GM18873 (cell line): ENCODE results near the gene ATP1B1.

Experiments
- ATAC-seq: cut with Tn5 transposase; IDR thresholded peaks from one replicate; pipeline ENCODE4 v1.9.1; 2021; ENCODE audit warnings: mild to moderate bottlenecking, moderate library complexity, moderate number of reproducible peaks; ENCODE audit not compliant: unreplicated experiment, low FRiP score

Gene ATP1B1

DNA sequence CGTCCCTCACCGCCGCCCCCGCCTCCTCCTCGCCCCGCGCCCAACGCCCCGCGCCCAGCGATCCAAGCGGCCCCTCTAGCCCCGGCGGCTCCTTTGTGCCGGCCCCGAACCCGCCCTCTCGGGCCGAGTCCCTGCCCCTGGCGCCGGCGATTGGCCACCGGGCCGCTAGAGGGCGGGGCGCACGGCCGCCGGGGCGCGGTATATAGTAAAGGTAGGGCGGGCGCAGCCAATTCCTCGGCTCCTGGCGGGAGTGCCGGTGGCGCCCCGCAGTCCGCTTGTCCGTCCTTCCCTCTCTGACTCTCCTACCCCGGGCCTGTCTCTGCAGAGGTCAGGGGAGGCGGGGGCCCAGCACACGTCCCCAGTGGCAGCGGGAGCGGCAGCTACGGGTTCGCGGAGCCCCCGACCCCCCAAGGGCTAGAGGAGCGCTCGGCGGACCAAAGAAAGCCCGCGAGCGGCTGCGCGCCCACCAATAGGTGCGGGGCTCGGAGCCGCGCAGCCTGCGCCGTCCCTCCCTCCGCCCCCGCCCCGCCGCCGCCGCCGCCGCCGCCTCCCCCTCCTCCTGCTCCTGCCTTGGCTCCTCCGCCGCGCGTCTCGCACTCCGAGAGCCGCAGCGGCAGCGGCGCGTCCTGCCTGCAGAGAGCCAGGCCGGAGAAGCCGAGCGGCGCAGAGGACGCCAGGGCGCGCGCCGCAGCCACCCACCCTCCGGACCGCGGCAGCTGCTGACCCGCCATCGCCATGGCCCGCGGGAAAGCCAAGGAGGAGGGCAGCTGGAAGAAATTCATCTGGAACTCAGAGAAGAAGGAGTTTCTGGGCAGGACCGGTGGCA lies at the start of gene ATP1B1:
TSS of gene ATP1B1 (plus strand) at position 596 of the 826 bp plus-strand sequence. CDS start at position 736, 140 bp downstream.
- ATAC-seq = peak; percentile 83

DNA sequence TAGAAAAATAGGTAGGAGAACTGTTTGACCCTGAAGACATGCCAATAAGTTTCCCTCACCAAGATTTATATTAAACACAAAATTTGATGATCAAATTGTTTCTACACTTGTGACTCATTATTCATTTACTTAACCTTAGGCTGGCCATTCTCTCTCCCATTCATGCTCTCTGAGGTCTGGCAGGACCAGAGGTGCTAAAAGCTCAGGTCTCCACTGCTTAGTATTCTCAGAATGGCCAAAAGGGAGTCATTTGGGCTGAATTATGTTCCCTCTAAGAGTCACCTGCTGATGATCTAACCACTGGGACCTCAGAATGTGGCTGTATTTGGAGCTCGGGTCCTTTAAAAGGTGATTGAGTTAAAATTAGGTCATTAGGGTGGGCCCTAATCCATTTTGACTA lies 47.1 kb upstream of the ATP1B1 start:
- ATAC-seq = no peak

DNA sequence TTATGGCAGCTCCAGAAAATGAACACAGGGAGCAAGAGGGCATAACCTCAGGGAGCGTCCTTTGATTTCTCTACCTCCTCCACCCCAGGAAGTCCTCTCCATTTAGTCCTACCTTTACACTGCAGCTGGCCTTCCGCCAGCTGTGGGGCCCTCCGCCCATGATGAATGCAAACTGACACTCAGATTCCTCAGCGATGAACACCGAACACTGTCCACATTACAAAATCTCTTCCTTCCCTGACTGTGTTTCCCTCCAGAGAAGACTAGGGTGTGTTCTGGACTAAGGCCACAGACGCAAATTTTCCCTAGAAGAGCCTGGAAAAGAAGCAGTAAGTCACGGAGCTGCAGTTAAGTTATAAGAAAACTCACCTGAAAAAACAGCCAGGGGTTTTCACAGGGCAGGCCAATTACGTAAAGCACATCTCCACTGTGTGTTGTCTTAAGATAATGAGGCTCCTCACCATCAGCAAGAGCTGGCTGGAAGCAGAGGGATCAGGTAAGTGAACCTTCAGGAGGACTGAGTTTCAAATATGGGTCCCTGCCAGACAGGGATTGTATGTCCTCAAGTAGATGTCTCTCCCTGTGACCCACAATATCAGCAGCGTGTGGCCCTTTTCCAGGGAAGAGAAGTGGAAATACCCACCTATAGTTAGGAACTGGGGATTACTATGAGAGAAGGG lies 46.3 kb upstream of the ATP1B1 start:
- no peak for ATAC-seq

DNA sequence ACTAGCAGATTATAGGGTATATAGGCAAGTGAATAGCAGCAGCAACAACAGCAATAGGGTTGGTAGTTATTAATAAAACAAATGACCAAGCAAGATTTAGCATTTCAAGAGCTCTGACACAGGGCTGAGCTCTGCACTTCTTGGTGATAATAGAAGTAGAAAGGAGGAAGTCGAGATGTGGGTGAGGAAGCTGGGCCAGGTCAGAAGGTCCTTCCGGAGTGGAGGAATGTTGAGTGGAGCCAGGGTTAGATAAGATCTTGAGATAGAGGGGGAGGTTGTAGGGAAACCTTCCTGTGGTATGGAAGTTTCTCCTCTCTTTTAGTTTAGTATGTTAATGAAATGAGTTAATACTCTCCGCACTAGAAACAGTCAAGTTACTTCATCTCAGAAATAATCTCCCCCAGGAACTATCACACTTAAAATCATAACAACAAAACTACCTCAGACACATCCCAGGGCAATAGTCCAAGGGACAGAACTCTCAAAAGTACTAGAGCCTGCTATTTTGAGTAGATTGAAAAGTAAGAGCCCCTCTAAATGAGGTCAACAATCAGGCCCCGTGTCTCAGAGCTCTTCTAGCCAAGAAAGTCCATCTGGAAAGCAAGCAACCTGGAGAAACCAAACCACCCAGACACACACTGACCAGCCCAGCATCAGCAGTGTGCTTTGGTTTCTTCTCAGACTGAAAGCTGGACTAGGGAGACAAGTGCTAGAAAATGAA lies 45.4 kb upstream of the ATP1B1 start:
- ATAC-seq = no peak

DNA sequence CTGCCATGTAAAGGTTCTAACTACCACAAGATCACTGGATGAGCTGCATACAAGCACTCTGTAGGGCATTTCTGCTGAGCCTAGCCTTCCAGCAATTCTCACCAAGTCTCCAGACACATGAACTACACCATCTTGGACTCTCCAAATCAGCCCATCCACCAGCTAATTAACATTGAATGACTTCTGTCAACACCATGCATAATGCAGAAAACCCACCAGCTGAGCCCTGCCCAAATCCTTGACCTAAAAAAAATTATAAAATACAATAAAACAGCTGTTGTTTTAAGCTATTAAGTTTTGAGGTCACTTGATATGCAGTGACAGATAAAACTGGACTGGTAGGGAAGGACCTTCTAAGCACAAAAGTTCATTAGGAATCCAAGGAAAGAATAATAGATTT lies 44.3 kb upstream of the ATP1B1 start:
- no peak for ATAC-seq

DNA sequence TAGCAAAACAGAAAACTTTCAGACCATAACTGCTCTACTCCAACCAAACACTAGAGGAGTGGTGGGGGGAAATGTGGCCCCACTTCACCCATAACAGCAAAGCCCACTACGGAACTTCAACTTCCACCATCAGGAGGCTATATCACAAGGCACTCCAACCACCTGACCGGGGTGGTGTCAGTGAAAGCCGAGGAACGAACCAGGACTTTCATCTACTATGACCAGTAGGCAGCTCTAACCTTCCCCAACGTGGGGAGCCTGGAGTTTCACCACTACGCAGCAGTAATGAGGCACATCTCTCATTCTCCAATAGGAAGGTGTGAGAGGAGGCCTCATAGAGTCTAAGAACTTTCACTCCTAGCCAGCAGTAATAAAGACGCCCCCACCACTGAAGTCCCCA lies 42.4 kb upstream of the ATP1B1 start:
- no peak for ATAC-seq

DNA sequence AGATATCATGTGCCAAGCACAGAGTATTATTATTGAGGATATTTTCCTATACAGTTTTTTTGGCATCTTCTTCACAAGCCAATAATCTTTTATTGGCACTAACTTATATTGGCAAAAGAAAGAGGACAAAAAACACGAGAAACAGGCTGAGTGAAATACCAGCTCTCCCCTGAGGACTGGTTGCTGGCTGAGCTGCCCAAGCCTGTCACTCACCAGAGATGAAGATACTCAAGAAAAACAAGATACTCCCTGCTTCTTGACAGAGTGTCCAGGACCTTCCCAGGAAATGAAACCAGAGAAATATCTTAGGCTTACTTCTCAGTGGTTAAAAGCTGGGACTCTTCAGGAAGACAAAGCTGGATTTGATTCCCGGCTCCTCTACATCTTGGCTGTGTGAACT lies 35.9 kb upstream of the ATP1B1 start:
- ATAC-seq = no peak

DNA sequence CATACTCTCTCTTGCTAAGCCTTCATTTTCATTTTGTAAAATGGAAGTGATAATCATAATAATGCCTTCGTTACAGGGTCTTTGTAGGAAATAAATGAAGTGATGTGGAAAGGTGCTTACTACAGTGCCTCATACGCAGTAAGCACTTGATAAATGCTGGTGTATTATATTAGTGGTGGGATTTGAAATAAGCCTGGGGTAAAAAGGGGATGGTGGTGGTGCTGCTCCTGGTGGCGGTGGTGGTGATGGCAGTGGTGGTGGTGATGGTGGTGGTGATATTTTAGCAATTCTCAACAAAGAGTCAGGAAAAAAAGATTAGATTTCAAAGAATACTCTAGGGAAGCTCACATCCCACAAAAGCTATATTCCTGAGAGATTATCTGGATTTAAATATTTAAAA lies 35.5 kb upstream of the ATP1B1 start:
- ATAC-seq = no peak

DNA sequence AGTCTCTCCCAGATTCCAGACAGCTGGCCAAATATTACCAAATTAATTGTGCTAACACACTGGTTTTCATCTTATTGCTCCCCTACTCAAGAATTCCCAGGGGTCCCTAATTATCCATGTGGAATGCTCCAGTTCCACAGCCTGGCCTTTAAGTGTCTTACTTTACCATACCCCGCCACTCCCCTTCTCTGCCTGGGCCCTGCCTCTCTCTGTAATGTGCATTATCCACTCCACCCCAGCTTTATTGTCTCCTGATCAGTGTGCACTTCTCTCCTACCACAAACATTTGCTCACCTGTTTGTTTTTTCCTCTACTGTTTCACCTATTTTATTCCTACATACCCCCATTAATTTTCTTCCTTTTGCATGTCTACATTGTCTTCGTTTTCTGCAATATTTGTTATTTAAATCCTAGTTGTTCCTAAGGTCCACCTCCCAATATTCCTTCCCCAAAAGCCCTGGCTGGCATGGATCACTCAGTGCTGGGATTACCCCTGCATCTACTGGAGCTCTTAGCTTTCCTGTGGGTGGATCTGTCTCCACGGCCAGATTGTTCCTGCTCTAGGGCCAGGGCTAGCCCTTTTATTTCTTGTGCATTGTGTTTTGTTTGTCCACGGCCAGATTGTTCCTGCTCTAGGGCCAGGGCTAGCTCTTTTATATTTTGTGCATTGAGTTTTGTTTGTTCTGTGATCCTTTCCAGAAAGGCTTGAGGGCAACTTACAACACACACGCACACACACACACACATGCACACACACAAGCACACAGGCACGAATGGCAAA lies 33.4 kb upstream of the ATP1B1 start:
- ATAC-seq = no peak

DNA sequence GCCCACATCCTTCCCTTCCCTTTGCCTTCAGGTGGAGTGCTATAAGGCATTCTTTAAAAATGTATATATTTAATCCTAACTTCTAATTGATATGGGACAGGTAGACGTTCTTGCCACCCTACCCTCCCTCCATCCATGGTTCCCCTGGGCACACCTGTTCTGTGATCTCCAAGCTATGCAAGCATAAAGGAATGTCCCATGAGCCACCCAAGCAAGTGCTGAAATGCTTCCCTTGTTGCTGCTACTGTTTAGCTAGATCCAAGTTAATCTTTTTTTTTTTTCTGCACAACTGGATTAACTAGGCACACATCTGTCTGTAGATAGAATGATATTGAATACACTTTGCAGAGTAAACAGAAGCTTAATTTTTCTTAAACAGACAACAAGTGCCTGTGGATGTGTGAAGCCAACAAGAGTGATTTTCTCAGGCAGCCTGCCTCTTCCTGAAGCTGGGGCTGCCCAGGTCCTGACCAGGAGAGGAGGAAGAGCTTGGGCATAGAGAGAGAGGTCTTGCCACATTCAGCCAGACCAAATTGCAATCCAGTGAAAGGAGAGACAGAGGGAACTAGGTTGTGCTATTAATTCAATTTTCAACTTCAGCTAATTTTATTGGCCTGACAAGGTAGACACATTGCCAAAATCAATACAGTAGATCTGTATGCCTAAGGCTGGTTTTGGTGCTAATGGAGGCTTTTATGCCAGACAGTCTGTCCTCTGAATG lies 28.2 kb upstream of the ATP1B1 start:
- no peak for ATAC-seq

DNA sequence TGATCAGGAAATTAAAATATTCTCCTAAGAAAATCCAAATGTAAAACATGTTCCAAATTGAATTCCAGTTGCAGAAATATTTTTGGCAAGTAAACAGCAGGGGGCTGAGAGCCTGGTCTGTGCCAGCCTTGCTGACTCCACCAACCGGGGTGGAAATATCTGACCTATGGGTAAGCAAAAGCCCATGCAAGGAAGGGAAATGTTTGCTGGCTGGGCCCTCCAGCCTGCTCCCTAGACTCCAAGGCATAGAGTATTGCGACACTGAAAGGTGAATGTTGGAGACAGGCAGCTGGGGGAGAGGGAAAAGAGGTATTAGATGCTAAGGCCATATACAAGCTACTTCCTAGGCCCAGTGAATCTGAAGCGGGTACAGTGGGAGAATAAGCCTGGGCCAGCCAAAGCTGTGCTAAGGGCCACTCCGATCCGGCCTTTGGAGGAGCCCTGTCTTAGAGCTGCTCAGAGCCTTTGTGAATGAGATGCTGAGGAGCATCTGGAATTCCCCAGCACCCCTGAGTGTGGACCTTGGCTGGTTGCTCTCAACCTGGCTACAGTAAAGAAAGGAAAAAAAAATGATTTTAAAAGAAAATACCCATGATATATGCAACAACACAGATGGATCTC lies 24.9 kb upstream of the ATP1B1 start:
- no peak for ATAC-seq

DNA sequence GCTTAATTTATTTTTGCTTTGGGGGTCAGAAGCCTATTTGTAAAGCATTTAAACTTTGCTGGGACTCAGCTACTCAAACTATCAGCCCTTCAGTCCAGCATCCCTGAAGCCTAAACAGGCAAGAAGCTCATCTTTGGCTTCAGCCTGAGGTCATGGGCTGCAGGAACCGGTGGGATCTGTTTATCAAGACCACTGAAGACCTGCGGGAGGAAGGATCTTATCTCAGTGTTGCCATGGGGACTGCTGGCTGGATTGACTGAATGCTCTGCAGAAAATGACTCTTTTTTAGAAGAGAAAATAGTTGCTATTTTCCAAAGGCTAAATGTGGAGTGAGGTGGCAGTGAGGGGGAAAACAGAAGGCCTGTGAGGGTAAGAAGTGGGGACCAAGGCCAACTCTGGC lies 20.6 kb upstream of the ATP1B1 start:
- no peak for ATAC-seq

DNA sequence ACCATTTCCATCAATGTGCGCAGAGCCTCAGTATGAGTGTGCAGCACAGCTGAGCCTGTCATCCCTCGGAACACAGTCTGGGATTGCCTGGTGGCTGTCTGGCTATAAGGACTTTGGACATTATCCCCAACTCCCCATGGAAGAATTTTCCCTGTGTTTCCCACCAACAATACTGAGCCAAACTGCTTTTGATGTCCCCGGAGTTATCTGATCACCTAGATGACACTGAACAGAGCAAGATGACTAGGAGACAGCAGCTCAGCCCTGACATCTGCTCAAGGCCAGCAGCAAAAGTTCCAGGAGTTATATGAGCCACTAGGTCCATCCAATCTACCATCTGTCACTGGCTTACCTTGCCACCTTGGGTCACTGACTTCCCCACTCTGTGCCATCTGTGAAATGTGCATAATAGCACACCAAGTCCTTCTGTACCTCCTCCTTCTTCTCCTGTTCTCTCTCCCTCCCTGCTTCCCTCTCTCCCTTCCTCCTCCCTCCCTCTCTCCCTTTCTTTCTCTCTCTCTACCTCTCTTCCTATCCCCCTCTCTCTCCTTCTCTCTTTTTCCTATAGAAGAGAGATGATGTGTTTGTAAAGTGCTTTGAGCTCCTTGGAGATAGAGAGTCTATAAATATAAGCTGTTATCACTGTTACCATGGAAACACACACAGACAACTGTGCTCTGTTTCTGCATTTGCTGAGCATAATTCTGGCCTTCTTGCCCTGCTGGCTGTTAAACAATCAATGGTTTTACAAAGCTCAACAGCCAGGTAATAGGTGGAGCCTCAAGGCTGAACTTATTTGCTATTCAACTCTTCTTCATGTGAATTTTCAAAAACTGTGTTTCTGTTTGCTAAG lies 19.7 kb upstream of the ATP1B1 start:
- ATAC-seq = no peak

DNA sequence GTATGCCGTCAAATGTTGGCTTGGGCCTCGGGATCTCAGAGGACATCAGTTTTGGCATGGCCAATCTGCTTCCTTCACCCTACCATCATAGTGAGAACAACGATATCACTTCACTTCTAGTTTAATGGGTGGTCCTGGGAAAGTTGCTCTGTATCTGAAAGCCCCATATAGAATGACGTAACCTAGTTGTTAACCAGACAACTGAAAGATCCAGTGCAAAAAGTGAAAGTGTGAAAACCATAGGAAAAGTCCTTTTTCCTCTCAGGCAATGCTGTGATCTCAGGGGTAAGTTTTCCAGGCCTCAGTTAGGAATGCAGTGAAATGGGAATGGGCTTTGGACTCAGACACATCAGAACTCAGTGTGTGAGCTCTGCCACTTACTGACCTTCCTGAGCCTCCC lies 18.6 kb upstream of the ATP1B1 start:
- no peak for ATAC-seq

DNA sequence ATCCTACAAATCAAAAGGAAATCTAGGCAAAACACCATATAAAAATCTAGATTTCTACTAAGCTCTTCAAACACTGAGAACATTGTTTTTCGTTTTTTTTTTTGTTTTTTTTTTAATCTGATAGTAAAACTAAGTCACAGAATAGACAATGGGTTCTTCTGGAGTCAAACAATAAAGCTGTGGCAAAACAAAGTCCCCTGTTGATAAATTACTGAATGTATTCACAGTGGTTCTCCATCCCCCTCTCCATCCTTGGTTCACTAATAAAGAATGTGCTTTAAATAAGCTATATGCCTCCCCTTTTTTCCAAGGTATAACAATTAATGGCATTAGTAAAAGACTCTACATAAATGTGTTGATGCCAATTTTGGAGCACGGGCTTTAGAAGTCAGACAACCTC lies 16.7 kb upstream of the ATP1B1 start:
- no peak for ATAC-seq

DNA sequence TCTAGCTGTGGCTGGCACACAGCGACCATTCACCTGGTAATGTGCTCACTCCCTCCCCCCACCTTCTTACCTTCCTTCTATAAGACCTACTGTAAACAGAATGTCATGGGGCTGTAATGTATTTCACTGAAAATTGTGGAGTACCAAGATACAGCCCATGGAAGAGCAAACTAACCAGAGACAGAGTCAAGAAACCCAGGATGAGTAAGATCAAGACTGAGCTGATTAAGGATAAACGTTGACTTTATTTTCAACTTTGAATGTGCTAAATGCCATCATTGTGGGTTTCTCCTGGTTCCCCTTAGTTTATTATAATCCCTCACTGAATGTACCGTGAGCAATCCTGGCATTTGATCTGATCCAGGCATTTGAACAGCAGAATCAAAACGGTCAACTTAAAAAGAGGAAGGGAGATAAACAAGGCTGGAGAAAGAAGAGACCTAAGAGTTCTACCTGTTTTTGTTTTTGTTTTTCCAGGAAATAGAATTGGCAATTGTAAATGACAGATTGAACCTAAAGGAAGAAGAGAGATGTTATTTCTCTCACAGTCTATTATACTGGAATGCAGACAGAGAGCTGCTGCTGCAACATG lies 16.1 kb upstream of the ATP1B1 start:
- ATAC-seq = no peak

DNA sequence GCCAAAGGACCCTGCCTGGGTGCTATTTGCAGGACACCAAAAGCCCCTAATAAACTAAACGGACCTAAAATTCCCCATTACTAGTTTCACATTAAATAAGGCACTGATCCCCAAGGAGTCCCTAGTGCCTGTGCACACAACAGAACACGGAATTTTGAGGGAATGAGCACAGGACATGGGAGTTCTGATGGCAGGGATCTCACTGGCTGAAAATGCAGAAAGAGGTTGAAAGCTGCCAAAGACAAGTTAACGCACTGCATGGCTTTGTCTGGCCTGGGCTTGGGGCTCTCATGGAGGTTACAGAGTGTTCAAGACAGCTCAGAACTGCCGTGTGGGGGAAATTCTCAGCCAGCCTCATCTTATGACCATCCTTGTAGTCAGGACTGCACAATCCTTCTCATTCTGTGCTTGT lies 15.6 kb upstream of the ATP1B1 start:
- ATAC-seq = peak; percentile 40

DNA sequence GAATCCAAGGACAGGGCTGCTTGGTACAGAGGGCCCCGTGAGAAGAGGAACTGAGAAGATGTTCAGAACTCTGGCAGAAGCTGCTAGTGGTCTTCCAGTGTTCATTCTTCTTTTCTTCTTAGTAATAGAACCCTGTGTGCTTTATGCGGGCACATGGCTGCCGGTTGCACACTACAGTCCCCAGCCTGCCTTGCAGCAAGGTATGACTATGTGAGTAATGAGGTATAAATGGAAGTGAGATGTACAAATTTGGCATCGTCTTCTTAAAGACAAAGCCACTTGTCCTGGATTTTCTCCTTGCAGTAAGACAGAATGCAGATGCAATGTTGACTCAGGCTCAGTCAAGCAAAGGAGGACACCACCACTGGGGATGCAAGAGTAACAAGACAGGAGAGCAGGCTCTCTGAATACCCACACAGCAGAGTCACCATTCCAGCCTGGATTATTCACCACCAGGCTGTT lies 15.0 kb upstream of the ATP1B1 start:
- peak; percentile 77 for ATAC-seq
